Stimulated activated CD8-positive, alpha-beta memory T cell treated with anti-CD3 and anti-CD28 coated beads, Interleukin-15, amount 100 ng/mL, for 1 hour (primary cell): ENCODE data around the gene GPR52.
"Not testable (repeated sequence)": the region's sequence is repeated elsewhere in the genome, so short reads cannot be mapped to it uniquely, and the experiment has no call there.

ENCODE experiments used
- DNase-seq: peaks from one replicate; pipeline ENCODE4 v3.0.0-alpha.2; 2020; ENCODE audit warnings: low read depth

GPR52 gene

GRCh38 chr1:174447866-174448530 is at the start of gene GPR52:
GPR52 (plus strand) TSS chr1:174447964; CDS start chr1:174448112, 148 bp downstream.
- no peak for DNase-seq

- no peak for DNase-seq
These were observed 49.5 kb upstream of the GPR52 start for GRCh38 chr1:174398246-174398645.

- DNase-seq: no peak
These were observed 48.6 kb upstream of the GPR52 start for GRCh38 chr1:174399211-174399610.

GRCh38 chr1:174401075-174401474 is 46.7 kb upstream of the GPR52 start:
- DNase-seq: no peak

GRCh38 chr1:174405219-174405618 is 42.5 kb upstream of the GPR52 start:
- DNase-seq: no peak

GRCh38 chr1:174406421-174406820 is 41.3 kb upstream of the GPR52 start:
- DNase-seq: no peak

GRCh38 chr1:174407665-174408064 is 40.1 kb upstream of the GPR52 start:
- no peak for DNase-seq

- no peak for DNase-seq
These were observed 39.6 kb upstream of the GPR52 start for GRCh38 chr1:174408146-174408545.

GRCh38 chr1:174409801-174410200 is 38.0 kb upstream of the GPR52 start:
- not testable (repeated sequence) for DNase-seq

- no peak for DNase-seq
These were observed 34.1 kb upstream of the GPR52 start for GRCh38 chr1:174413632-174414031.

- DNase-seq: no peak
These were observed 33.6 kb upstream of the GPR52 start for GRCh38 chr1:174414203-174414602.

GRCh38 chr1:174415506-174415905 is 32.3 kb upstream of the GPR52 start:
- no peak for DNase-seq

- no peak for DNase-seq
These were observed 29.8 kb upstream of the GPR52 start for GRCh38 chr1:174417921-174418320.

GRCh38 chr1:174425121-174425520 is 22.6 kb upstream of the GPR52 start:
- no peak for DNase-seq

- DNase-seq: no peak
These were observed 21.6 kb upstream of the GPR52 start for GRCh38 chr1:174426153-174426552.

- DNase-seq: no peak
These were observed 19.7 kb upstream of the GPR52 start for GRCh38 chr1:174428033-174428432.

- no peak for DNase-seq
These were observed 19.0 kb upstream of the GPR52 start for GRCh38 chr1:174428739-174429138.

- no peak for DNase-seq
These were observed 14.3 kb upstream of the GPR52 start for GRCh38 chr1:174433451-174433850.

- DNase-seq: no peak
These were observed 2.4 kb upstream of the GPR52 start for GRCh38 chr1:174445351-174445750.

- no peak for DNase-seq
These were observed 1.9 kb upstream of the GPR52 start for GRCh38 chr1:174445817-174446216.

- DNase-seq: no peak
These were observed 743 bp downstream of the GPR52 start for GRCh38 chr1:174448531-174448883.

- DNase-seq: no peak
These were observed 1.2 kb downstream of the GPR52 start for GRCh38 chr1:174448974-174449373.

- no peak for DNase-seq
These were observed 3.6 kb downstream of the GPR52 start for GRCh38 chr1:174451408-174451807.

GRCh38 chr1:174465855-174466254 is 18.1 kb downstream of the GPR52 start:
- no peak for DNase-seq

- DNase-seq: no peak
These were observed 18.8 kb downstream of the GPR52 start for GRCh38 chr1:174466607-174467006.
